NT2/D1 (cell line): ENCODE measurements around the gene CHPT1.

Experiments
- SUZ12 ChIP-seq: IDR thresholded peaks from 2 replicates; pipeline ENCODE4 v1.6.1; 2011; ENCODE audit not compliant: insufficient read length, insufficient read depth; ENCODE audit errors: extremely low read depth
- YY1 ChIP-seq: IDR thresholded peaks from 2 replicates; pipeline ENCODE4 v1.6.1; 2011; ENCODE audit not compliant: insufficient read length, insufficient read depth
- ZNF274 ChIP-seq: IDR thresholded peaks from 2 replicates; pipeline ENCODE4 v1.6.1; 2011; ENCODE audit warnings: mild to moderate bottlenecking, low read depth, low read length

- TF ChIP-seq ZNF274 (no peak), YY1 (no peak), SUZ12 (no peak)
Observed at GRCh38 chr12:101719566-101719965, 22.1 kb downstream of the CHPT1 start.
